Immature natural killer cell (primary cell): ENCODE measurements around the gene TIGD7. TPM values are rescaled to one million over a fixed set of nuclear protein-coding genes. Genes with fewer than 3 reads are reported as not detected.
"Not testable (repeated sequence)": the region's sequence is repeated elsewhere in the genome, so short reads cannot be mapped to it uniquely, and the experiment has no call there.

Source experiments
- DNase-seq, 3 donors: peaks; one replicate each; pipeline ENCODE4 v3.0.0; 2022; ENCODE audit warnings: mixed read lengths in 1 of 3
- H3K27ac Mint-ChIP-seq, 6 donors: one replicate each; pipeline ENCODE4 v1.8.0; 2020; ENCODE audit warnings: mixed read lengths in 6 of 6, mild to moderate bottlenecking in 5 of 6, inconsistent platforms in 4 of 6, moderate library complexity in 3 of 6
- H3K27me3 Mint-ChIP-seq, 3 donors: one replicate each; pipeline ENCODE4 v1.8.0; 2020 to 2021; ENCODE audit warnings: low read depth in 3 of 3, mild to moderate bottlenecking in 3 of 3, mixed read lengths in 3 of 3, moderate library complexity in 3 of 3, inconsistent platforms in 1 of 3
- H3K36me3 Mint-ChIP-seq, 3 donors: one replicate each; pipeline ENCODE4 v1.8.0; 2020; ENCODE audit warnings: mixed read lengths in 3 of 3, inconsistent platforms in 2 of 3, mild to moderate bottlenecking in 2 of 3
- H3K4me1 Mint-ChIP-seq, 2 donors: one replicate each; pipeline ENCODE4 v1.8.0; 2020; ENCODE audit warnings: inconsistent platforms in 2 of 2, mild to moderate bottlenecking in 2 of 2, mixed read lengths in 2 of 2, moderate library complexity in 1 of 2
- H3K4me3 Mint-ChIP-seq, 5 donors: one replicate each; pipeline ENCODE4 v1.8.0; 2020; ENCODE audit warnings: mild to moderate bottlenecking in 5 of 5, mixed read lengths in 5 of 5, inconsistent platforms in 3 of 5, moderate library complexity in 3 of 5
- H3K9me3 Mint-ChIP-seq, 6 donors: one replicate each; pipeline ENCODE4 v1.8.0; 2020; ENCODE audit warnings: mild to moderate bottlenecking in 6 of 6, mixed read lengths in 6 of 6, inconsistent platforms in 4 of 6, moderate library complexity in 3 of 6
- polyA plus RNA-seq, 3 donors: library from polyadenylated mRNA; unstranded; fragments of 300-500 nt; fragmentation: Illumina TruSeq; gene quantifications; one replicate each; pipeline ENCODE4 v1.2.3, GENCODE V29; 2021

TIGD7 gene
- polyA plus RNA-seq, 3 donors from 2014 or later = 2.9 to 4.6 (median 3.9) TPM

- not testable (repeated sequence) for H3K4me3 Mint-ChIP-seq, H3K27me3 Mint-ChIP-seq, H3K27ac Mint-ChIP-seq, DNase-seq, H3K9me3 Mint-ChIP-seq
- H3K4me1 Mint-ChIP-seq = peaks cover 10 to 13% of the 10 kb centered on the region in 2 donors
- H3K36me3 Mint-ChIP-seq = peaks cover 7 to 14% (median 12%) of the 10 kb centered on the region in 3 donors
These were observed 33.9 kb downstream of the TIGD7 start for GRCh38 chr16:3271281-3271680.

- not testable (repeated sequence) for H3K4me3 Mint-ChIP-seq, H3K27me3 Mint-ChIP-seq, H3K9me3 Mint-ChIP-seq, H3K27ac Mint-ChIP-seq, DNase-seq
- Mint-ChIP-seq H3K36me3 (peaks cover 7 to 14% (median 12%) of the 10 kb centered on the region in 3 donors), H3K4me1 (peaks cover 10 to 15% of the 10 kb centered on the region in 2 donors)
These were observed 34.5 kb downstream of the TIGD7 start for GRCh38 chr16:3270718-3271117.

- Mint-ChIP-seq H3K9me3 (no peaks in the 10 kb centered on the region), H3K4me1 (peaks cover 32 to 33% of the 10 kb centered on the region in 2 donors), H3K27me3 (peaks cover 6 to 13% (median 8%) of the 10 kb centered on the region in 3 donors), H3K27ac (peak overlapping the region in 1 of 6 donors; percentile 12), H3K4me3 (no peak overlapping the region), H3K36me3 (peaks cover 7 to 14% (median 12%) of the 10 kb centered on the region in 3 donors)
- no peak for DNase-seq
These were observed 36.9 kb downstream of the TIGD7 start for GRCh38 chr16:3268294-3268693.

GRCh38 chr16:3266873-3267537, 38.2 kb downstream of the TIGD7 start:
- DNase-seq = peak in 2 of 3 donors; percentile 15 to 29
- H3K4me1 Mint-ChIP-seq = peaks cover 43 to 44% of the 10 kb centered on the region in 2 donors
- H3K9me3 Mint-ChIP-seq = no peaks in the 10 kb centered on the region

GRCh38 chr16:3264137-3265036, 40.8 kb downstream of the TIGD7 start:
- peaks cover 8 to 14% (median 9%) of the 10 kb centered on the region in 3 donors for H3K27me3 Mint-ChIP-seq
- H3K9me3 Mint-ChIP-seq = no peaks in the 10 kb centered on the region
- peaks cover 46 to 49% of the 10 kb centered on the region in 2 donors for H3K4me1 Mint-ChIP-seq
- DNase-seq = peak; percentile 96 to 97 (median 96)
- peaks cover 5 to 14% (median 11%) of the 10 kb centered on the region in 3 donors for H3K36me3 Mint-ChIP-seq
- peak overlapping the region; percentile 88 to 98 (median 96) for H3K27ac Mint-ChIP-seq
- H3K4me3 Mint-ChIP-seq = peak overlapping the region; percentile 83 to 96 (median 94)

More at GRCh38 chr16:3266873-3267537, 38.2 kb downstream of the TIGD7 start:
- Mint-ChIP-seq H3K36me3 (peaks cover 7 to 14% (median 12%) of the 10 kb centered on the region in 3 donors), H3K4me3 (peak overlapping the region in 1 of 5 donors; percentile 27), H3K27me3 (peaks cover 8 to 14% (median 9%) of the 10 kb centered on the region in 3 donors), H3K27ac (peak overlapping the region in 3 of 6 donors; percentile 55 to 60 (median 60))

- peak overlapping the region; percentile 83 to 96 (median 94) for H3K4me3 Mint-ChIP-seq
- H3K4me1 Mint-ChIP-seq = peaks cover 41 to 49% of the 10 kb centered on the region in 2 donors
- no peaks in the 10 kb centered on the region for H3K9me3 Mint-ChIP-seq
- H3K27me3 Mint-ChIP-seq = peaks cover 8 to 14% (median 9%) of the 10 kb centered on the region in 3 donors
- peak overlapping the region; percentile 87 to 97 (median 96) for H3K27ac Mint-ChIP-seq
- DNase-seq = no peak
- H3K36me3 Mint-ChIP-seq = peaks cover 0 to 6% (median 6%) of the 10 kb centered on the region in 3 donors
These were observed 42.7 kb downstream of the TIGD7 start for GRCh38 chr16:3262517-3262916.

- Mint-ChIP-seq H3K4me1 (peaks cover 24 to 30% of the 10 kb centered on the region in 2 donors), H3K27me3 (peaks cover 7 to 17% (median 8%) of the 10 kb centered on the region in 3 donors), H3K4me3 (no peak overlapping the region), H3K36me3 (no peaks in the 10 kb centered on the region), H3K9me3 (no peaks in the 10 kb centered on the region), H3K27ac (no peak overlapping the region)
- no peak for DNase-seq
These were observed 45.4 kb downstream of the TIGD7 start for GRCh38 chr16:3259836-3260235.

GRCh38 chr16:3256866-3257465, 48.3 kb downstream of the TIGD7 start:
- DNase-seq = no peak
- H3K4me1 Mint-ChIP-seq = peaks cover 3 to 5% of the 10 kb centered on the region in 2 donors
- H3K27ac Mint-ChIP-seq = no peak overlapping the region
- no peaks in the 10 kb centered on the region for H3K9me3 Mint-ChIP-seq
- H3K27me3 Mint-ChIP-seq = peaks cover 0 to 3% (median 0%) of the 10 kb centered on the region in 3 donors
- no peak overlapping the region for H3K4me3 Mint-ChIP-seq
- no peaks in the 10 kb centered on the region for H3K36me3 Mint-ChIP-seq

GRCh38 chr16:3256146-3256865, 48.9 kb downstream of the TIGD7 start, which contains the start of gene MEFV:
MEFV (minus strand) TSS chr16:3256633; CDS start chr16:3256587, 46 bp downstream.
- no peak within 1 kb of the TSS for H3K27ac Mint-ChIP-seq
- H3K4me3 Mint-ChIP-seq = no peak within 1 kb of the TSS
- H3K27me3 Mint-ChIP-seq = peaks cover 0 to 3% (median 0%) of the 10 kb centered on the region in 3 donors
- no peaks in the 10 kb centered on the region for H3K36me3 Mint-ChIP-seq
- no peaks in the 10 kb centered on the region for H3K4me1 Mint-ChIP-seq
- no peak for DNase-seq
- no peaks in the 10 kb centered on the region for H3K9me3 Mint-ChIP-seq

- no peak overlapping the region for H3K27ac Mint-ChIP-seq
- H3K4me3 Mint-ChIP-seq = no peak overlapping the region
- no peaks in the 10 kb centered on the region for H3K36me3 Mint-ChIP-seq
- no peaks in the 10 kb centered on the region for H3K4me1 Mint-ChIP-seq
- no peak for DNase-seq
- H3K27me3 Mint-ChIP-seq = peaks cover 0 to 3% (median 0%) of the 10 kb centered on the region in 3 donors
- H3K9me3 Mint-ChIP-seq = no peaks in the 10 kb centered on the region
These were observed 50.9 kb downstream of the TIGD7 start for GRCh38 chr16:3254309-3254708.

- Mint-ChIP-seq H3K4me3 (no peak overlapping the region), H3K27ac (no peak overlapping the region), H3K9me3 (no peaks in the 10 kb centered on the region), H3K36me3 (no peaks in the 10 kb centered on the region), H3K27me3 (peaks cover 0 to 7% (median 0%) of the 10 kb centered on the region in 3 donors), H3K4me1 (no peaks in the 10 kb centered on the region)
- DNase-seq = no peak
These were observed 52.3 kb downstream of the TIGD7 start for GRCh38 chr16:3252967-3253366.

GRCh38 chr16:3249451-3249850, 55.8 kb downstream of the TIGD7 start:
- DNase-seq = no peak
- Mint-ChIP-seq H3K27ac (no peak overlapping the region), H3K4me1 (no peaks in the 10 kb centered on the region), H3K9me3 (no peaks in the 10 kb centered on the region), H3K27me3 (peaks cover 2 to 7% (median 5%) of the 10 kb centered on the region in 3 donors), H3K36me3 (no peaks in the 10 kb centered on the region), H3K4me3 (no peak overlapping the region)

- no peaks in the 10 kb centered on the region for H3K4me1 Mint-ChIP-seq
- DNase-seq = no peak
- H3K36me3 Mint-ChIP-seq = no peaks in the 10 kb centered on the region
- H3K9me3 Mint-ChIP-seq = no peaks in the 10 kb centered on the region
- peaks cover 2 to 8% (median 5%) of the 10 kb centered on the region in 3 donors for H3K27me3 Mint-ChIP-seq
- H3K4me3 Mint-ChIP-seq = no peak overlapping the region
- no peak overlapping the region for H3K27ac Mint-ChIP-seq
These were observed 56.2 kb downstream of the TIGD7 start for GRCh38 chr16:3249020-3249419.
